Measurements from ENCODE around the gene NRXN2.

NRXN2 gene

GRCh38 chr11:64639885-64640284, 83.1 kb downstream of the NRXN2 start:
- H3K27ac ChIP-seq = no peak overlapping the region
- no peak for TF ChIP-seq ZFX (IDR thresholded peaks at IDR 0.05)
- TF ChIP-seq, protein P1, sequence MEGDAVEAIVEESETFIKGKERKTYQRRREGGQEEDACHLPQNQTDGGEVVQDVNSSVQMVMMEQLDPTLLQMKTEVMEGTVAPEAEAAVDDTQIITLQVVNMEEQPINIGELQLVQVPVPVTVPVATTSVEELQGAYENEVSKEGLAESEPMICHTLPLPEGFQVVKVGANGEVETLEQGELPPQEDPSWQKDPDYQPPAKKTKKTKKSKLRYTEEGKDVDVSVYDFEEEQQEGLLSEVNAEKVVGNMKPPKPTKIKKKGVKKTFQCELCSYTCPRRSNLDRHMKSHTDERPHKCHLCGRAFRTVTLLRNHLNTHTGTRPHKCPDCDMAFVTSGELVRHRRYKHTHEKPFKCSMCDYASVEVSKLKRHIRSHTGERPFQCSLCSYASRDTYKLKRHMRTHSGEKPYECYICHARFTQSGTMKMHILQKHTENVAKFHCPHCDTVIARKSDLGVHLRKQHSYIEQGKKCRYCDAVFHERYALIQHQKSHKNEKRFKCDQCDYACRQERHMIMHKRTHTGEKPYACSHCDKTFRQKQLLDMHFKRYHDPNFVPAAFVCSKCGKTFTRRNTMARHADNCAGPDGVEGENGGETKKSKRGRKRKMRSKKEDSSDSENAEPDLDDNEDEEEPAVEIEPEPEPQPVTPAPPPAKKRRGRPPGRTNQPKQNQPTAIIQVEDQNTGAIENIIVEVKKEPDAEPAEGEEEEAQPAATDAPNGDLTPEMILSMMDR (conservative IDR thresholded peaks at IDR 0.05) = no peak

DNA sequence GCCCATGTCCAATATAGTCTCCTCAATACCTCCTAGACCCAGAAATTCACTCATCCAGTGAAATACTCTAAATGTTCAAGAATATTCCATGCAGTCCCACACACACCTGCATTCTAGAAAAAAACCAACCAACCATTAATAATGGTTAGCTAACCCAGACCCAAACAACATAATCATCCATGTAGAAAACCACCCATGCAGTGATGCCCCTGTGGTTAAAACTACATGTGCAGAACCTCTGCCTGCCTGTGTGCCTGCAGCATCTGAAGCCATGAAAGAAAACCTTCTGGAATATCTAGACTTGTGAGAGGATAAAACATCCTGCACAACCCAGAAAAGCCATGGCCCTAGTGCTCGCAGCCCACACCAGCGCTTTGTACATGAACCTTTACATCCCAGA, 84.2 kb downstream of the NRXN2 start:
- no peak overlapping the region for H3K27ac ChIP-seq
- TF ChIP-seq, protein P1 (conservative IDR thresholded peaks at IDR 0.05) = no peak
- no peak for TF ChIP-seq ZFX (IDR thresholded peaks at IDR 0.05)

- TF ChIP-seq ZFX (IDR thresholded peaks at IDR 0.05) = no peak
- TF ChIP-seq, protein P1 (conservative IDR thresholded peaks at IDR 0.05) = no peak
- no peak overlapping the region for H3K27ac ChIP-seq
Measured at GRCh38 chr11:64638018-64638665, 84.9 kb downstream of the NRXN2 start.

GRCh38 chr11:64637334-64638017, 85.5 kb downstream of the NRXN2 start:
- TF ChIP-seq, protein P1 (conservative IDR thresholded peaks at IDR 0.05) = no peak
- TF ChIP-seq ZFX (IDR thresholded peaks at IDR 0.05) = no peak
- no peak overlapping the region for H3K27ac ChIP-seq

- TF ChIP-seq, protein P1 (conservative IDR thresholded peaks at IDR 0.05) = no peak
- no peak for TF ChIP-seq ZFX (IDR thresholded peaks at IDR 0.05)
- no peak overlapping the region for H3K27ac ChIP-seq
Measured at GRCh38 chr11:64633555-64634159, 89.3 kb downstream of the NRXN2 start.

DNA sequence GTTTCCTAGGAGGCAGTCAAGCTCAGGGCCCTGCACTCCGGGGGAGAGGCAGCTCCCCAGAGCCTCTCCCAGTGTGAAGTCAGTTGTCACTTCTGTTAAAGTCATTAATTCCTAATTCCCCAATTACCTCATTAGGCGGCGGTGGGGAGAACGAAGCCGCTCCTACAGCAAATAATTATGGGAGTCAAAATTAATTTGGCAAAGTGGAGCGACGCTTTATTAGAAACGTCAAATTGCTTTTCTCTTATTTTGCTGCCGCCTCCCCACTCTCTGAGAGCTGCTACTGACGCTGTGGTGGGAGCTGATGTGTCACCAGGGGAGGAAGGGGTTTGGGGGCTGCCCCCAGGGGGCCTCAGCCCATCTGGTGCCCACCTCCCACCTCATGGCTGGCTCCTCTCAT, 90.3 kb downstream of the NRXN2 start:
- no peak overlapping the region for H3K27ac ChIP-seq
- TF ChIP-seq, protein P1 (conservative IDR thresholded peaks at IDR 0.05) = no peak
- TF ChIP-seq ZFX (IDR thresholded peaks at IDR 0.05) = no peak

DNA sequence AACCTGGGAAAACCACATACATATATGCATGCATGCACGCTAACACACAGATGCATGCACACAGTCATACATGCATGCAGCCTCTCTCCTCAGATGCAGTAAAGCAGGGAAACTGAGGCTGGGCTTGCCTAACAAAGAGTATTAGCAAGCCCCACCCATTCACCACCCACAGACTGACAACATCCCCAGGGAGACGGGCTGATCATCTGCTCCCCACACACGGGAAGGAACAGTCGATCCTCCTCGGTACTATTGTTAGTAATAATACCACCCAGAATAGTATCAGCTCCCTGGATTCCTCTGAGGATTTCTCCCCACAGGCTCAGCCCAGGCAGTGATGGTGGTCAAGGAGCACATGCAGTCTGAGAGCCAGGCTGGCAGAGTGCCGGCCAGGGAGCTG, 90.8 kb downstream of the NRXN2 start:
- no peak overlapping the region for H3K27ac ChIP-seq
- no peak for TF ChIP-seq ZFX (IDR thresholded peaks at IDR 0.05)
- TF ChIP-seq, protein P1 (conservative IDR thresholded peaks at IDR 0.05) = no peak

All from C4-2B (cell line).